Endothelial cell of umbilical vein (primary cell): ENCODE data around the gene MPC1L. TPM values are rescaled to one million over a fixed set of nuclear protein-coding genes. Genes with fewer than 3 reads are reported as not detected.

Experiments used
- Bru-seq: library from RNA; stranded (reverse); fragments of 400-500 nt; gene quantifications from one replicate; lab custom pipeline; 2021; lab: Mats Ljungman, UMichigan
- BruChase-seq, 2 experiments: library from RNA; stranded (reverse); fragments of 400-500 nt; gene quantifications; one replicate each; lab custom pipeline; 2021; lab: Mats Ljungman, UMichigan
- BruUV-seq: library from RNA; stranded (reverse); fragments of 400-500 nt; replicated peaks from 2 replicates; lab custom pipeline; 2021; lab: Mats Ljungman, UMichigan
- CTCF ChIA-PET: fragments of 300-600, 350-600 bp; sonication (Branson Sonifier 250); formaldehyde crosslinking; loops from one replicate; lab custom pipeline; 2021; ENCODE audit warnings: antibody characterized with exemption, inconsistent platforms; lab: Charles Lee
- POLR2A ChIA-PET: fragments of 300-600, 350-600 bp; sonication (Branson Sonifier 250); formaldehyde crosslinking; loops from one replicate; lab custom pipeline; 2021; ENCODE audit warnings: antibody characterized with exemption, inconsistent platforms; lab: Charles Lee
- DNase-seq: peaks from one replicate; pipeline ENCODE4 v3.0.0-alpha.2; 2011; ENCODE audit warnings: low read depth, low spot score
- FAIRE-seq: peaks from 2 replicates; lab custom pipeline; 2011; peaks lifted over from hg19 to GRCh38; lab: Jason Lieb, UNC
- H2AFZ ChIP-seq: 2 replicates; pipeline ENCODE4 v1.6.0; 2012; ENCODE audit warnings: low read depth, low read length, control low read depth, inconsistent platforms
- H3K27ac ChIP-seq: 2 replicates; pipeline ENCODE4 v1.5.1; 2011; ENCODE audit warnings: low read depth, mild to moderate bottlenecking, control low read depth, low read length, moderate library complexity; ENCODE audit not compliant: insufficient read depth
- H3K27me3 ChIP-seq, 2 experiments: 2 replicates each; pipeline versions ENCODE4 v1.6.0 to v1.6.1; 2011; ENCODE audit warnings: low read length in 2 of 2, mixed read lengths in 1 of 2; ENCODE audit not compliant: control insufficient read depth in 2 of 2, insufficient read depth in 2 of 2
- H3K36me3 ChIP-seq, 2 experiments: 2 replicates in 1 of 2; 3 replicates in 1 of 2; pipeline ENCODE4 v1.5.1; 2011; ENCODE audit warnings: low read length in 2 of 2, mild to moderate bottlenecking in 1 of 2, moderate library complexity in 1 of 2; ENCODE audit not compliant: control insufficient read depth in 2 of 2, insufficient read depth in 2 of 2; ENCODE audit errors: extremely low read depth in 1 of 2
- H3K4me1 ChIP-seq: 3 replicates; pipeline ENCODE4 v1.5.1; 2011; ENCODE audit warnings: mild to moderate bottlenecking, low read length; ENCODE audit not compliant: control insufficient read depth, insufficient read depth; ENCODE audit errors: extremely low read depth
- H3K4me2 ChIP-seq: 2 replicates; pipeline ENCODE4 v1.6.1; 2011; ENCODE audit warnings: low read length, control low read depth, mixed read lengths; ENCODE audit not compliant: insufficient read depth
- H3K4me3 ChIP-seq, 3 experiments: fragments of 200-600 bp in 1 of 3; sonication (generic), shearing (Covaris generic) in 1 of 3; replicated peaks in 1 of 3; 2 replicates each; pipeline ENCODE4 v1.5.1; 2011 to 2016; ENCODE audit warnings: control low read depth in 3 of 3, low read length in 3 of 3, mild to moderate bottlenecking in 2 of 3, inconsistent platforms in 1 of 3, low read depth in 1 of 3, moderate library complexity in 1 of 3; ENCODE audit not compliant: insufficient read depth in 1 of 3
- H3K79me2 ChIP-seq: 2 replicates; pipeline ENCODE4 v1.6.0; 2012; ENCODE audit warnings: low read length, inconsistent platforms; ENCODE audit not compliant: control insufficient read depth, insufficient read depth
- H3K9ac ChIP-seq: replicated peaks from 2 replicates; pipeline ENCODE3; 2011; ENCODE audit warnings: low read length, control low read depth; ENCODE audit not compliant: insufficient read depth; ENCODE audit errors: extremely low read depth
- H3K9me1 ChIP-seq: replicated peaks from 3 replicates; pipeline ENCODE4 v1.6.0; 2011; ENCODE audit warnings: mild to moderate bottlenecking, low read length; ENCODE audit not compliant: control insufficient read depth, insufficient read depth; ENCODE audit errors: extremely low read depth
- H3K9me3 ChIP-seq: replicated peaks from 2 replicates; pipeline ENCODE4 v1.5.1; 2012; ENCODE audit warnings: low read length, inconsistent platforms; ENCODE audit not compliant: control insufficient read depth, insufficient read depth
- H4K20me1 ChIP-seq: replicated peaks from 2 replicates; pipeline ENCODE3; 2011; ENCODE audit warnings: mild to moderate bottlenecking, low read length; ENCODE audit not compliant: control insufficient read depth, insufficient read depth; ENCODE audit errors: extremely low read depth
- EZH2 ChIP-seq: IDR thresholded peaks from 2 replicates; pipeline ENCODE4 v1.6.1; 2012; ENCODE audit warnings: borderline replicate concordance, low read depth, mild to moderate bottlenecking, moderate library complexity, low read length, inconsistent platforms; ENCODE audit not compliant: severe bottlenecking
- FOS ChIP-seq: IDR thresholded peaks from 2 replicates; pipeline ENCODE4 v1.6.1; 2011; ENCODE audit warnings: mild to moderate bottlenecking, low read length, moderate library complexity, borderline replicate concordance; ENCODE audit not compliant: insufficient read depth
- GATA2 ChIP-seq: IDR thresholded peaks from 2 replicates; pipeline ENCODE4 v1.7.0; 2011; ENCODE audit warnings: low read depth, mild to moderate bottlenecking, moderate library complexity, mixed read lengths, low read length; ENCODE audit not compliant: insufficient read length, insufficient read depth
- JUN ChIP-seq: IDR thresholded peaks from 2 replicates; pipeline ENCODE4 v1.6.1; 2011; ENCODE audit warnings: borderline replicate concordance, low read depth; ENCODE audit not compliant: insufficient read length, insufficient read depth
- MAX ChIP-seq: IDR thresholded peaks from 2 replicates; pipeline ENCODE4 v1.6.1; 2011; ENCODE audit not compliant: insufficient read depth, insufficient read length
- MYC ChIP-seq: IDR thresholded peaks from one replicate; pipeline ENCODE4 v1.6.1; 2011; ENCODE audit warnings: mild to moderate bottlenecking, low read depth, low read length
- POLR2A ChIP-seq: IDR thresholded peaks from 2 replicates; pipeline ENCODE4 v1.6.1; 2012; ENCODE audit warnings: low read depth, mild to moderate bottlenecking, control low read depth, low read length
- POLR2AphosphoS5 ChIP-seq: IDR thresholded peaks from 2 replicates; pipeline ENCODE4 v1.6.1; 2012; ENCODE audit warnings: low read depth, mild to moderate bottlenecking, control low read depth, low read length, moderate library complexity; ENCODE audit not compliant: insufficient read depth
- dilution Hi-C: fragments of 300-500 bp; cut with MboI; formaldehyde crosslinking; loops from one replicate; pipeline ENCODE4 v1.15.0; 2019; ENCODE audit warnings: low sequenced_read_pairs; ENCODE audit not compliant: extremely low pct_ligation_motif_present
- intact Hi-C: fragments of 100-400 bp; cut with micrococcal nuclease; formaldehyde crosslinking; loops from one replicate; pipeline ENCODE4 v1.10.0; 2022
- long read RNA-seq: library from polyadenylated mRNA; stranded (forward); transcript quantifications from one replicate; pipeline ENCODE4 v2.0.0, GENCODE V29; 2021
- polyA minus RNA-seq, 3 experiments: library from RNA; depleted of rRNA, polyadenylated mRNA; stranded (reverse); fragments of >200 nt; gene quantifications; 1 replicate in 1 of 3; 2 replicates in 2 of 3; pipeline ENCODE4 v1.2.3, GENCODE V29; 2011
- polyA plus RNA-seq, 4 experiments: library from polyadenylated mRNA; depleted of rRNA in 3 of 4; stranded (reverse) in 3 of 4; unstranded in 1 of 4; fragments of >200 nt; gene quantifications; 2 replicates each; pipeline versions ENCODE4 v1.2.1 to v1.2.3, GENCODE V29; 2011 to 2012; ENCODE audit warnings: missing spikeins in 1 of 4
- total RNA-seq: library from RNA; stranded (reverse); gene quantifications from 2 replicates; pipeline ENCODE4 v1.2.3, GENCODE V29; 2021
- TF ChIP-seq, protein P1 (sequence below), 2 donors: IDR thresholded peaks; 1 replicate in 1 of 2; 2 replicates in 1 of 2; pipeline ENCODE4 v1.5.1; 2011; ENCODE audit warnings: low read length in 2 of 2, mild to moderate bottlenecking in 2 of 2, moderate library complexity in 2 of 2, control low read depth in 1 of 2, inconsistent platforms in 1 of 2, low read depth in 1 of 2; ENCODE audit not compliant: insufficient read depth in 1 of 2; ENCODE audit errors: extremely low read depth in 1 of 2

Gene MPC1L
- total RNA-seq: not detected in 2 replicates
- polyA plus RNA-seq: 0.19 TPM in 1 of 2 replicates, not detected in the other
- polyA plus RNA-seq (2011; cell fraction: cytosol; rRNA removed): not detected in 2 replicates
- polyA plus RNA-seq (2011; cell fraction: nucleus; rRNA removed): not detected in 2 replicates
- polyA plus RNA-seq (2012): not detected in 2 replicates
- polyA minus RNA-seq: not detected in 2 replicates
- not detected for polyA minus RNA-seq (2011; cell fraction: cytosol; rRNA and poly(A)+ RNA removed)
- polyA minus RNA-seq (2011; cell fraction: nucleus; rRNA and poly(A)+ RNA removed): not detected in 2 replicates
- Bru-seq, nascent RNA: not detected
- not detected for BruChase-seq, experiment 1, labeled RNA remaining after a 6-hour chase
- BruChase-seq, experiment 2, labeled RNA remaining after a 2-hour chase: not detected
- long read RNA-seq: 0 reads

GRCh38 chrX:40623139-40623536 is at the start of gene MPC1L:
Gene MPC1L (plus strand): TSS chrX:40623428. CDS start chrX:40623566, 138 bp downstream.
- no peaks in the 10 kb centered on the region for H3K9me1 ChIP-seq
- no peaks in the 10 kb centered on the region for H3K4me1 ChIP-seq
- no peaks in the 10 kb centered on the region for H4K20me1 ChIP-seq
- no peak within 1 kb of the TSS for H3K27ac ChIP-seq
- H3K9me3 ChIP-seq: no peaks in the 10 kb centered on the region
- CTCF ChIA-PET: no interaction called here
- H3K4me2 ChIP-seq: no peak within 1 kb of the TSS
- BruUV-seq: no TSS peak
- H3K36me3 ChIP-seq: no peaks in the 10 kb centered on the region
- TF ChIP-seq JUN (no peak), MAX (no peak), POLR2A (no peak), MYC (no peak), GATA2 (no peak), FOS (no peak), EZH2 (no peak), POLR2AphosphoS5 (no peak)
- TF ChIP-seq, protein P1, sequence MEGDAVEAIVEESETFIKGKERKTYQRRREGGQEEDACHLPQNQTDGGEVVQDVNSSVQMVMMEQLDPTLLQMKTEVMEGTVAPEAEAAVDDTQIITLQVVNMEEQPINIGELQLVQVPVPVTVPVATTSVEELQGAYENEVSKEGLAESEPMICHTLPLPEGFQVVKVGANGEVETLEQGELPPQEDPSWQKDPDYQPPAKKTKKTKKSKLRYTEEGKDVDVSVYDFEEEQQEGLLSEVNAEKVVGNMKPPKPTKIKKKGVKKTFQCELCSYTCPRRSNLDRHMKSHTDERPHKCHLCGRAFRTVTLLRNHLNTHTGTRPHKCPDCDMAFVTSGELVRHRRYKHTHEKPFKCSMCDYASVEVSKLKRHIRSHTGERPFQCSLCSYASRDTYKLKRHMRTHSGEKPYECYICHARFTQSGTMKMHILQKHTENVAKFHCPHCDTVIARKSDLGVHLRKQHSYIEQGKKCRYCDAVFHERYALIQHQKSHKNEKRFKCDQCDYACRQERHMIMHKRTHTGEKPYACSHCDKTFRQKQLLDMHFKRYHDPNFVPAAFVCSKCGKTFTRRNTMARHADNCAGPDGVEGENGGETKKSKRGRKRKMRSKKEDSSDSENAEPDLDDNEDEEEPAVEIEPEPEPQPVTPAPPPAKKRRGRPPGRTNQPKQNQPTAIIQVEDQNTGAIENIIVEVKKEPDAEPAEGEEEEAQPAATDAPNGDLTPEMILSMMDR (IDR thresholded peaks at IDR 0.05; ENCODE audit: extremely low read depth in 1 of 2, insufficient read depth in 1 of 2, low read depth in 1 of 2, low read length in 2 of 2): no peak
- dilution Hi-C loops: no loop called here
- no peak for FAIRE-seq
- H3K4me3 ChIP-seq: no peak within 1 kb of the TSS
- H3K27me3 ChIP-seq: no peaks in the 10 kb centered on the region
- H2AFZ ChIP-seq: no peak within 1 kb of the TSS
- no peak within 1 kb of the TSS for H3K9ac ChIP-seq
- intact Hi-C loops: no loop called here
- no peak for DNase-seq
- POLR2A ChIA-PET: no interaction called here
- H3K79me2 ChIP-seq: no peaks in the 10 kb centered on the region
